Testis (tissue), 5 donors: ENCODE data around the gene GCNT2. TPM values are rescaled to one million over a fixed set of nuclear protein-coding genes. Genes with fewer than 3 reads are reported as not detected.
A peak's percentile ranks its signal among the peaks of the same experiment; 100 is the strongest.

ENCODE experiments used
- DNase-seq: peaks from one replicate; pipeline ENCODE4 v3.0.0-alpha.2; 2019
- H3K27ac ChIP-seq, 2 donors: fragments of 200-600 bp; sonication (generic); one replicate each; pipeline ENCODE4 v1.5.1; 2019
- H3K27me3 ChIP-seq: fragments of 200-600 bp; sonication (generic); one replicate; pipeline ENCODE4 v1.5.1; 2019
- H3K36me3 ChIP-seq: fragments of 200-600 bp; sonication (generic); one replicate; pipeline ENCODE4 v1.5.1; 2017; ENCODE audit warnings: low read depth; ENCODE audit errors: missing control alignments
- H3K4me1 ChIP-seq: fragments of 200-600 bp; sonication (generic); one replicate; pipeline ENCODE4 v1.5.1; 2019
- H3K4me3 ChIP-seq, 2 donors: fragments of 200-600 bp; sonication (generic); one replicate each; pipeline ENCODE4 v1.5.1; 2017 to 2019
- H3K9me3 ChIP-seq: fragments of 200-600 bp; sonication (generic); one replicate; pipeline ENCODE4 v1.5.1; 2017
- POLR2A ChIP-seq: fragments of 450-650 bp; IDR thresholded peaks from one replicate; pipeline ENCODE4 v1.6.1; 2017; ENCODE audit warnings: antibody characterized with exemption, mild to moderate bottlenecking, moderate library complexity
- WGBS, 2 donors: methylation state at CpG; one replicate each; pipeline ENCODE4 v1.1.5; 2018; 5-methylcytosine and 5-hydroxymethylcytosine counted together
- intact Hi-C: fragments of 100-400 bp; cut with DNase I; formaldehyde crosslinking; loops from one replicate; pipeline ENCODE4 v1.15.1; 2023; ENCODE audit warnings: low total_unique reads
- long read RNA-seq, 2 donors: transcript quantifications; one replicate each; lab custom pipeline, GENCODE V29; 2026
- polyA plus RNA-seq: library from polyadenylated mRNA; stranded (reverse); fragments of 350-450 nt; fragmentation: Illumina TruSeq; extraction: RNeasy Lipid Tissue Mini Kit (QIAGEN cat#74804); gene quantifications from one replicate; pipeline ENCODE4 v1.2.3, GENCODE V29; 2014; ENCODE audit warnings: low read depth, low replicate concordance; ENCODE audit not compliant: insufficient read depth
- total RNA-seq, 2 donors: library from RNA; depleted of rRNA; stranded (reverse); fragments of >200 nt; gene quantifications; one replicate each; pipeline ENCODE4 v1.2.3, GENCODE V29; 2016
- TF ChIP-seq, protein P1 (sequence below), 3 experiments: fragments of 450-650 bp in 2 of 3; fragments of 200-600 bp in 1 of 3; sonication (generic) in 1 of 3; IDR thresholded peaks; one replicate each; pipeline ENCODE4 v1.5.1; 2016 to 2019; ENCODE audit warnings: antibody characterized with exemption in 3 of 3, mild to moderate bottlenecking in 2 of 3, moderate library complexity in 1 of 3

Gene GCNT2
- total RNA-seq = 10 to 100 TPM; 17.0 to 28.0 TPM
- polyA plus RNA-seq = 12.8 TPM
- long read RNA-seq, donor 1, full-length matches to known transcripts = 1 of 1 reads
- long read RNA-seq, donor 1, partial matches to known transcripts = 0 of 1 reads
- long read RNA-seq, donor 1, other reads (novel, unspliced or antisense) = 0 of 1 reads
- long read RNA-seq, donor 2 = 0 reads

GRCh38 chr6:10521104-10521808 is at the start of gene GCNT2:
TSS of gene GCNT2 (plus strand) at chr6:10521351. CDS start at chr6:10528912, 7,561 bp downstream.
- no peak for DNase-seq
- Histone ChIP-seq H3K36me3 (no peaks in the 10 kb centered on the region), H3K27ac (no peak within 1 kb of the TSS), H3K4me1 (no peaks in the 10 kb centered on the region), H3K4me3 (no peak within 1 kb of the TSS), H3K9me3 (no peaks in the 10 kb centered on the region), H3K27me3 (no peaks in the 10 kb centered on the region)
- TF ChIP-seq, protein P1, sequence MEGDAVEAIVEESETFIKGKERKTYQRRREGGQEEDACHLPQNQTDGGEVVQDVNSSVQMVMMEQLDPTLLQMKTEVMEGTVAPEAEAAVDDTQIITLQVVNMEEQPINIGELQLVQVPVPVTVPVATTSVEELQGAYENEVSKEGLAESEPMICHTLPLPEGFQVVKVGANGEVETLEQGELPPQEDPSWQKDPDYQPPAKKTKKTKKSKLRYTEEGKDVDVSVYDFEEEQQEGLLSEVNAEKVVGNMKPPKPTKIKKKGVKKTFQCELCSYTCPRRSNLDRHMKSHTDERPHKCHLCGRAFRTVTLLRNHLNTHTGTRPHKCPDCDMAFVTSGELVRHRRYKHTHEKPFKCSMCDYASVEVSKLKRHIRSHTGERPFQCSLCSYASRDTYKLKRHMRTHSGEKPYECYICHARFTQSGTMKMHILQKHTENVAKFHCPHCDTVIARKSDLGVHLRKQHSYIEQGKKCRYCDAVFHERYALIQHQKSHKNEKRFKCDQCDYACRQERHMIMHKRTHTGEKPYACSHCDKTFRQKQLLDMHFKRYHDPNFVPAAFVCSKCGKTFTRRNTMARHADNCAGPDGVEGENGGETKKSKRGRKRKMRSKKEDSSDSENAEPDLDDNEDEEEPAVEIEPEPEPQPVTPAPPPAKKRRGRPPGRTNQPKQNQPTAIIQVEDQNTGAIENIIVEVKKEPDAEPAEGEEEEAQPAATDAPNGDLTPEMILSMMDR (IDR thresholded peaks at IDR 0.05) = no peak
- no peak for TF ChIP-seq POLR2A
- intact Hi-C loops = no loop called here
- 24 to 40% methylated on average over 12 of the region's 12 CpGs for WGBS, 2 donors

GRCh38 chr6:10472634-10473033 is 48.5 kb upstream of the GCNT2 start:
- Histone ChIP-seq H3K27ac (no peak overlapping the region), H3K36me3 (no peaks in the 10 kb centered on the region), H3K27me3 (no peaks in the 10 kb centered on the region), H3K4me3 (no peak overlapping the region), H3K4me1 (no peaks in the 10 kb centered on the region), H3K9me3 (no peaks in the 10 kb centered on the region)
- TF ChIP-seq, protein P1 (IDR thresholded peaks at IDR 0.05) = no peak
- no peak for TF ChIP-seq POLR2A
- WGBS, 2 donors = 86 to 89% methylated on average over 3 of the region's 3 CpGs
- intact Hi-C loops = no loop called here
- DNase-seq = no peak

- no peaks in the 10 kb centered on the region for H3K9me3 ChIP-seq
- no peaks in the 10 kb centered on the region for H3K36me3 ChIP-seq
- H3K27me3 ChIP-seq = no peaks in the 10 kb centered on the region
- H3K4me3 ChIP-seq = no peak overlapping the region
- no peak overlapping the region for H3K27ac ChIP-seq
- no peak for DNase-seq
- intact Hi-C loops = no loop called here
- WGBS, 2 donors = 51 to 54% methylated on average over 10 of the region's 10 CpGs
- TF ChIP-seq, protein P1 (IDR thresholded peaks at IDR 0.05) = peak in 1 of 3 experiments; percentile 64
- TF ChIP-seq POLR2A = no peak
- no peaks in the 10 kb centered on the region for H3K4me1 ChIP-seq
These were observed 42.7 kb upstream of the GCNT2 start for GRCh38 chr6:10478187-10479040.

DNA sequence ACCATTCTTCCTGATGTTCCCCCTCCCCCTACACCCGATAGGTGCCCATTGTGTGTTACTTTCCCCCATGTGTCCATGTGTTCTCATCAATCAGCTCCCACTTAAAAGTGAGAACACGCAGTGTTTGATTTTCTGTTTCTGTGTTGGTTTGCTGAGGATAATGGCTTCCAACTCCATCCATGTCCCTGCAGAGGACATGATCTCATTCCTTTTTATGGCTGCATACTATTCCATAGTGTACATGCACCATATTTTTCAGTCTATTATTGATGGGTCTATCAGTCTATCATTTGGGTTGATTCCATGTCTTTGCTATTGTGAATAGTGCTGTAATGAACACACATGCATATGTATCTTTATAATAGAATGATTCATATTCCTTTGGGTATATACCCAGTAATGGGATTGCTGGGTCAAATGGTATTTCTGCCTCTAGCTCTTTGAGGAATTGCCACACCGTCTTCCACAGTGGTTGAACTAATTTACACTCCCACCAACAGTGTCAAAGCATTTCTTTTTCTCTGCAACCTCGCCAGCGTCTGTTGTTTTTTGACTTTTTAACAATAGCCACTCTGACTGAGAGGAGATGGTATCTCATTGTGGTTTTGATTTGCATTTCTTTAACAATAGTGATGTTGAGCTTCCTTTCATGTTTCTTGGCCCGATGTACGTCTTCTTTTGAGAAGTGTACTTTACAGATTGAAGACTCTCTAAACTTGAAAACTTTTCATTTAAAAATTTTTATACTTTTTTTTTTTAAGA is 41.0 kb upstream of the GCNT2 start:
- H3K9me3 ChIP-seq = no peaks in the 10 kb centered on the region
- no peak overlapping the region for H3K4me3 ChIP-seq
- no peak overlapping the region for H3K27ac ChIP-seq
- intact Hi-C loops = no loop called here
- no peaks in the 10 kb centered on the region for H3K4me1 ChIP-seq
- H3K27me3 ChIP-seq = no peaks in the 10 kb centered on the region
- TF ChIP-seq, protein P1 (IDR thresholded peaks at IDR 0.05) = no peak
- TF ChIP-seq POLR2A = no peak
- WGBS, 2 donors = 73 to 76% methylated on average over 7 of the region's 7 CpGs
- H3K36me3 ChIP-seq = no peaks in the 10 kb centered on the region
- no peak for DNase-seq
